BLaER1 (cell line): ENCODE data around the gene KATNB1.

Experiments used
- H3K27ac ChIP-seq: shearing (Covaris generic); formaldehyde crosslinking; 2 replicates; pipeline ENCODE4 v1.8.1; 2022
- H3K27me3 ChIP-seq: shearing (Covaris generic); formaldehyde crosslinking; 2 replicates; pipeline ENCODE4 v1.8.1; 2022
- H3K36me3 ChIP-seq: shearing (Covaris generic); formaldehyde crosslinking; 2 replicates; pipeline ENCODE4 v1.8.1; 2022
- H3K4me1 ChIP-seq: shearing (Covaris generic); formaldehyde crosslinking; 2 replicates; pipeline ENCODE4 v1.8.1; 2022
- H3K4me2 ChIP-seq: shearing (Covaris generic); formaldehyde crosslinking; 2 replicates; pipeline ENCODE4 v1.8.1; 2022
- H3K4me3 ChIP-seq: shearing (Covaris generic); formaldehyde crosslinking; 2 replicates; pipeline ENCODE4 v1.8.1; 2022
- H3K9ac ChIP-seq: shearing (Covaris generic); formaldehyde crosslinking; 2 replicates; pipeline ENCODE4 v1.8.1; 2022
- H3K9me3 ChIP-seq: shearing (Covaris generic); formaldehyde crosslinking; 2 replicates; pipeline ENCODE4 v1.8.1; 2022
- H4K20me1 ChIP-seq: shearing (Covaris generic); formaldehyde crosslinking; 2 replicates; pipeline ENCODE4 v1.8.1; 2022
- Cebpa-rat ChIP-seq: shearing (Covaris generic); IDR thresholded peaks from 2 replicates; pipeline ENCODE4 v1.8.1; 2022

The KATNB1 gene

DNA sequence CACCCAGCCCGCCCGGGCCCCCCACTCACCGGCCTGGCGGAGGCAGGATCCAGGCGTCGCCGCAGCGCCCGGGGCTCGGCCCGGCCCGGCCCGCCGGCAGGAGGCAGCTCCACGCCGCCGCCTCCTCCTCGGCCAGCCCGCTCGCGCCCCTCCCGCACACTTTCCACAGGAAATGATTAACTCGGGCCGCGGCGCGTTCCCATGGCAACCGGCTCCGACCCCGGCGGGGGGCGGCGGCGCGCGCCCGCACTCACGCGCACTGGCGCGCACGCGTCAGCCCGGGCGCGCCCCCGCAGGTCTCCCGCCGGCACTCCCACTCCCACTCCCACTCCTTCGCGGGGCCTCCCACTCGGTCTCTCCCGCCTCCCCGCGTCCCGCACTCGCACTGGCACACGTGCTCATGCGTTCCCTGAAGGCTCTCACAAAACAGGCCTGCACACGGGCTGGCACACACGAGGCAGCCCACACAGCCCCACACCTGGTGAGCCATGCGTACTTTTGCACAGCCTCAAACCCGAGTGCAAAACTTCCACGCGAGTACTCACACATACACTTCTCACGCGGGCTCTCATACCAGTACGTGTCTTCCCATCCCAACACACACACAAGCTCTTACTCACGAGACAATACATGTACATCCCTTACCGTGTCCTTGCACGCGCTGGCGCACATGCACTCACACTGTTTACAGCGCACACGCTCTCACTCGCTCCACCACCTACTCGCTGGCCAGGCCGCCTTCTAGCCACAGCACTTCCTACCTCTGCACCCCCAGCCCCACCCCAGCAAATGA is 67.0 kb downstream of the KATNB1 start, which contains the start of gene KIFC3:
Gene KIFC3 (minus strand): TSS at position 151 of the 793 bp plus-strand sequence. CDS start 4,248 bp downstream, outside the sequence.
- Histone ChIP-seq H3K9ac (peak within 1 kb of the TSS; percentile 82), H3K36me3 (peaks cover 1% of the 10 kb centered on the region; the same call in 1 of the 2 replicates), H3K27ac (peak within 1 kb of the TSS; percentile 80), H3K27me3 (no peaks in the 10 kb centered on the region), H3K9me3 (no peaks in the 10 kb centered on the region), H3K4me2 (peak within 1 kb of the TSS; percentile 100), H3K4me3 (peak within 1 kb of the TSS; percentile 79), H3K4me1 (peaks cover 79% of the 10 kb centered on the region), H4K20me1 (no peaks in the 10 kb centered on the region)
- TF ChIP-seq Cebpa-rat, result no peak

DNA sequence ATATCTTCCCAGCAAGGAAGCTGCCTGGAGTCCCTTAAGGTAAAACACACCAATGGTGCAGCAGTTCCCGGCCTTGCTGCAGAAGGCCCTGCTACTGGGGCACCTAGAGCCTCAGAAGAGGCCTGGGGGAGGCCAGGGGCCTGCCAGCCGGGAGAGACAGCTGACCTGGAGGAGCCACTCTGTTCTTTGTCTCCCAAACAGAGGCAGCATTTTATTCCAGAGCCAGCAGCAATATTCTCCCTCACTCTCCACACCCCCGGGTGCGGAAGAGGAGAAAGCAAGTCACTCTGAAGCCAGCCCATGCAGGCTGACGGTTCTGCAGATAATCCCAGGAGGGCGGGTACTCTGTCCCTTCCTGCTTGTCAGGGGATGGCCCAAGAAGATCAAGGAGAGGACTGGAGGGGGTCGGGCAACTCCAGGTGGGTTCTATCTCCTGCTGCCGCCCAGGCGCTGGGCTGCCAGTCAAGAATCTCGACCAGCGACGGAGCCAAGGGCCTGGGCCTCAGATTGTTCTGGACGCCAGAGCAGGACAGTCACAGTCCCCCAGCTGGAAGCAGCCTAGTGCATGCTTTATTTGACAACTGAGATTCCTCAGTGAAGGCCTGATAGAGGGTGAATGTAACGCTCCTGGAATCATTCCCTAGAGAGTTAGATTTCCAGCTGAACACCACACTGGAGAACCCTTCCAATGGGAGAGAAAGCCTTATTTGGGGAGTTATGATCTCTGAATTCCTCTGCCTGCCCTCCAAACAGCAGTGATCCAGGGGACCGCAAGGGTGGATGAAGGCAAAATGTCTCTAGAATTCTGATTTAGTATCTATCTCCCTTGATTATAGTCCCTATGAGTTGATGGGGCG is 67.8 kb downstream of the KATNB1 start:
- Histone ChIP-seq H3K4me3 (no peak overlapping the region), H3K27me3 (no peaks in the 10 kb centered on the region), H3K9me3 (no peaks in the 10 kb centered on the region), H3K4me2 (peak overlapping the region; percentile 100), H3K4me1 (peaks cover 79% of the 10 kb centered on the region), H3K27ac (0 out of 2 replicates have a peak overlapping the region, but pooled peaks have one; percentile 32), H3K36me3 (no peaks in the 10 kb centered on the region), H4K20me1 (no peaks in the 10 kb centered on the region), H3K9ac (no peak overlapping the region)
- TF ChIP-seq Cebpa-rat, result no peak

GRCh38 chr16:57804111-57804837 is 68.7 kb downstream of the KATNB1 start:
- no peak overlapping the region for H3K27ac ChIP-seq
- H4K20me1 ChIP-seq, result no peaks in the 10 kb centered on the region
- H3K36me3 ChIP-seq, result no peaks in the 10 kb centered on the region
- H3K9me3 ChIP-seq, result no peaks in the 10 kb centered on the region
- H3K4me2 ChIP-seq, result no peak overlapping the region
- H3K4me3 ChIP-seq, result no peak overlapping the region
- H3K9ac ChIP-seq, result no peak overlapping the region
- TF ChIP-seq Cebpa-rat, result no peak
- H3K27me3 ChIP-seq, result no peaks in the 10 kb centered on the region
- peaks cover 78% of the 10 kb centered on the region for H3K4me1 ChIP-seq

GRCh38 chr16:57805176-57805575 is 69.6 kb downstream of the KATNB1 start:
- Histone ChIP-seq H3K27me3 (no peaks in the 10 kb centered on the region), H3K9me3 (no peaks in the 10 kb centered on the region), H3K9ac (no peak overlapping the region), H3K36me3 (no peaks in the 10 kb centered on the region), H4K20me1 (no peaks in the 10 kb centered on the region), H3K4me1 (peaks cover 78% of the 10 kb centered on the region), H3K27ac (no peak overlapping the region), H3K4me2 (no peak overlapping the region), H3K4me3 (no peak overlapping the region)
- TF ChIP-seq Cebpa-rat, result no peak
